Caco-2 (cell line): ENCODE results near the gene ARHGAP30. TPM values are rescaled to one million over a fixed set of nuclear protein-coding genes. Genes with fewer than 3 reads are reported as not detected.

Experiments used
- BruUV-seq: library from RNA; stranded (reverse); fragments of 400-500 nt; replicated peaks from 2 replicates; lab custom pipeline; 2021; lab: Mats Ljungman, UMichigan
- CTCF ChIA-PET: fragments of 300-600 bp; sonication (Branson Sonifier 250); formaldehyde crosslinking; loops from one replicate; lab custom pipeline; 2022; ENCODE audit warnings: antibody characterized with exemption; lab: Charles Lee
- POLR2A ChIA-PET: fragments of 300-600 bp; sonication (Branson Sonifier 250); formaldehyde crosslinking; loops from one replicate; lab custom pipeline; 2022; ENCODE audit warnings: antibody characterized with exemption; lab: Charles Lee
- DNase-seq, 2 experiments: peaks; one replicate each; pipeline versions ENCODE4 v3.0.0 to v3.0.0-alpha.2; 2020 to 2022
- H3K27me3 ChIP-seq: replicated peaks from 2 replicates; pipeline ENCODE4 v1.6.0; 2011; ENCODE audit warnings: low read length; ENCODE audit not compliant: control insufficient read depth, insufficient read depth
- H3K36me3 ChIP-seq: 2 replicates; pipeline ENCODE4 v1.5.1; 2011; ENCODE audit warnings: low read length; ENCODE audit not compliant: control insufficient read depth, insufficient read depth
- H3K4me1 ChIP-seq: fragments of 250-450 bp; sonication (Bioruptor Pico); 2 replicates; pipeline ENCODE4 v1.5.1; 2020; ENCODE audit warnings: mild to moderate bottlenecking
- H3K4me3 ChIP-seq: 2 replicates; pipeline ENCODE4 v1.5.1; 2011; ENCODE audit warnings: low read depth, mild to moderate bottlenecking, control low read depth, low read length
- H3K9me3 ChIP-seq: fragments of 250-450 bp; sonication (Bioruptor Pico); 2 replicates; pipeline ENCODE4 v1.5.1; 2020; ENCODE audit warnings: mild to moderate bottlenecking, moderate library complexity
- H3K27ac Mint-ChIP-seq: one replicate; pipeline ENCODE4 v1.8.0; 2022; ENCODE audit warnings: mixed read lengths; ENCODE audit not compliant: unreplicated experiment
- H3K27me3 Mint-ChIP-seq: one replicate; pipeline ENCODE4 v1.8.0; 2022; ENCODE audit warnings: mixed read lengths; ENCODE audit not compliant: insufficient read depth, unreplicated experiment
- H3K36me3 Mint-ChIP-seq: one replicate; pipeline ENCODE4 v1.8.0; 2022; ENCODE audit warnings: mild to moderate bottlenecking, mixed read lengths; ENCODE audit not compliant: insufficient read depth, unreplicated experiment
- H3K4me1 Mint-ChIP-seq: one replicate; pipeline ENCODE4 v1.8.0; 2022; ENCODE audit warnings: low read depth, mixed read lengths; ENCODE audit not compliant: unreplicated experiment
- H3K4me3 Mint-ChIP-seq: one replicate; pipeline ENCODE4 v1.8.0; 2022; ENCODE audit warnings: mild to moderate bottlenecking, moderate library complexity, mixed read lengths; ENCODE audit not compliant: unreplicated experiment
- H3K9me3 Mint-ChIP-seq: one replicate; pipeline ENCODE4 v1.8.0; 2022; ENCODE audit warnings: mixed read lengths; ENCODE audit not compliant: unreplicated experiment
- intact Hi-C: fragments of 100-400 bp; cut with micrococcal nuclease; formaldehyde crosslinking; loops from one replicate; pipeline ENCODE4 v1.10.0; 2022; ENCODE audit not compliant: unreplicated experiment
- total RNA-seq: library from RNA; stranded (reverse); gene quantifications from 2 replicates; pipeline ENCODE4 v1.2.3, GENCODE V29; 2022
- TF ChIP-seq, protein P1 (sequence below), 2 experiments: fragments of 200-600 bp in 1 of 2; IDR thresholded peaks; 1 replicate in 1 of 2; 2 replicates in 1 of 2; pipeline versions ENCODE4 v1.5.1 to v1.8.0; 2011 to 2022; ENCODE audit warnings: antibody characterized with exemption in 1 of 2, control low read depth in 1 of 2, inconsistent platforms in 1 of 2, low read depth in 1 of 2, low read length in 1 of 2, mild to moderate bottlenecking in 1 of 2, moderate library complexity in 1 of 2; ENCODE audit not compliant: insufficient read depth in 1 of 2, severe bottlenecking in 1 of 2, unreplicated experiment in 1 of 2

The ARHGAP30 gene
- total RNA-seq, 1 experiment from 2014 or later, result not detected

DNA sequence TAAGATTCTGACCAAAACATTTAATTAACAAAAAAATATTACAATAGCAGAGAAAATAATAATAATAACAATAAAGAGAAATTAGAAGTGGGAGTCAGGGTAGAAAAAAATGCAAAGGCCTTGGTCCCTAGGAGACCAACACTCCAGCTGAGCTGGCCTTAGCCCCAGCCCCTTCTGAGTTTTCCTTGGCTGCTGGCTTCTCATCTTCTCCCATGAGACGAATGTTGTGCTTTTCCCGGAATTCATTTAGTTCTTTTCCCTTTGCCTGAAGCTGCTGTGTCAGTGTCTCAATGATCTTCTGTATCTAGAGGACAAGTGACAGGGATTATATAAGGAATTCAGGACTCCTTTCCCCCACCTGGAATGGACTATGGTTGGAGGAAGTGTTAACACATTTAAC, 30.9 kb upstream of the ARHGAP30 start:
- intact Hi-C loops, result no loop called here
- no peaks in the 10 kb centered on the region for H3K27me3 Mint-ChIP-seq
- peaks cover 16% of the 10 kb centered on the region for H3K4me1 Mint-ChIP-seq
- H3K4me3 Mint-ChIP-seq, result no peak overlapping the region
- Histone ChIP-seq H3K4me3 (no peak overlapping the region), H3K4me1 (no peaks in the 10 kb centered on the region), H3K27me3 (no peaks in the 10 kb centered on the region), H3K36me3 (no peaks in the 10 kb centered on the region; the same call in 1 of the 2 replicates), H3K9me3 (no peaks in the 10 kb centered on the region)
- TF ChIP-seq, protein P1, sequence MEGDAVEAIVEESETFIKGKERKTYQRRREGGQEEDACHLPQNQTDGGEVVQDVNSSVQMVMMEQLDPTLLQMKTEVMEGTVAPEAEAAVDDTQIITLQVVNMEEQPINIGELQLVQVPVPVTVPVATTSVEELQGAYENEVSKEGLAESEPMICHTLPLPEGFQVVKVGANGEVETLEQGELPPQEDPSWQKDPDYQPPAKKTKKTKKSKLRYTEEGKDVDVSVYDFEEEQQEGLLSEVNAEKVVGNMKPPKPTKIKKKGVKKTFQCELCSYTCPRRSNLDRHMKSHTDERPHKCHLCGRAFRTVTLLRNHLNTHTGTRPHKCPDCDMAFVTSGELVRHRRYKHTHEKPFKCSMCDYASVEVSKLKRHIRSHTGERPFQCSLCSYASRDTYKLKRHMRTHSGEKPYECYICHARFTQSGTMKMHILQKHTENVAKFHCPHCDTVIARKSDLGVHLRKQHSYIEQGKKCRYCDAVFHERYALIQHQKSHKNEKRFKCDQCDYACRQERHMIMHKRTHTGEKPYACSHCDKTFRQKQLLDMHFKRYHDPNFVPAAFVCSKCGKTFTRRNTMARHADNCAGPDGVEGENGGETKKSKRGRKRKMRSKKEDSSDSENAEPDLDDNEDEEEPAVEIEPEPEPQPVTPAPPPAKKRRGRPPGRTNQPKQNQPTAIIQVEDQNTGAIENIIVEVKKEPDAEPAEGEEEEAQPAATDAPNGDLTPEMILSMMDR (IDR thresholded peaks at IDR 0.05; ENCODE audit: insufficient read depth in 1 of 2, low read depth in 1 of 2, low read length in 1 of 2, severe bottlenecking in 1 of 2, unreplicated experiment in 1 of 2), result no peak
- ChIA-PET POLR2A (no interaction called here), CTCF (no interaction called here)
- peaks cover 31% of the 10 kb centered on the region for H3K36me3 Mint-ChIP-seq
- no peak overlapping the region for H3K27ac Mint-ChIP-seq
- DNase-seq, result no peak
- no peaks in the 10 kb centered on the region for H3K9me3 Mint-ChIP-seq
- no TSS peak for BruUV-seq

DNA sequence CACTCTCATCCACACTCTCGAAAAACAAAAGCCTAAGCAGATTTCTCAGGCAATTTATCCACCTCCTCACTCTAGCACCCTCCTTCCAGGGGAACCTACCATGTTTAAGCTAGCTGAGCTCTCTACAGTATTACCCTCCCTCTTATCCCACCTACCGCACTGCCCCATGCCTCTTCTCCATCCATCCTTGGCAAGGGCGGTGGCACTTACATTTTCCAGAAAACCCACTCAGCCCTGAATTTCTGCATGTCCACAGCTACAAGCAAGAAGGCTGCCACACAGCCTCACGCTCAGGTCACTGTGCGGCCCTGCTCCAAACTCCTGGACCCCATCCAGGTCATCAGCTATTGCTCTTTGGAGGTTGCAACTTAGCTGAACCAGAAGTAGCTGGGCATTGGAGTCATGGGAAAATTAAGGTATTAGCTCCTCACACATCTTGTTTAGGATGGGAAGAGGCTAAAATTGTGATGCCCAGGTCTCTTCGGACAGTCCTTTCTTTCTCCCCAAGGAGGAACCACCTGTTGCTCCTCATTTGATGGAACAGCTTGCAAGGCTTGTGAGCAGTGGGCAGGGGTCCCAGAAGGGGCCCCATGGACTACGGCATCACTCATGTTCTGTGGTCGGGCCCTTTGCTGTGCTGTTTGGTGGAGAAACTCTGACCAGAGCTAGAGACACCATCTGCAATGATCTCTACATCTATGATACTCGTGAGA, 29.6 kb upstream of the ARHGAP30 start:
- Histone ChIP-seq H3K4me1 (no peaks in the 10 kb centered on the region), H3K9me3 (no peaks in the 10 kb centered on the region), H3K27me3 (no peaks in the 10 kb centered on the region), H3K36me3 (no peaks in the 10 kb centered on the region; the same call in 1 of the 2 replicates), H3K4me3 (peak overlapping the region; percentile 60)
- no TSS peak for BruUV-seq
- intact Hi-C loops, result loop anchor here (5.0 kb wide), 2 partner anchors 37 to 147 kb away; partner anchors contain the start of gene ITLN2
- H3K36me3 Mint-ChIP-seq, result peaks cover 31% of the 10 kb centered on the region
- peaks cover 16% of the 10 kb centered on the region for H3K4me1 Mint-ChIP-seq
- no peak for DNase-seq
- peak overlapping the region; percentile 6 for H3K27ac Mint-ChIP-seq
- ChIA-PET CTCF (interaction anchor here (0.7 to 3.9 kb wide), 4 partner anchors 18 to 101 kb away, joined by 3 to 32 read pairs (median 12); partner anchors contain the start of genes ARHGAP30, DEDD, NIT1 and PFDN2), POLR2A (interaction anchor here (1.0 to 1.5 kb wide), 3 partner anchors 34 to 78 kb away, joined by 3 to 7 read pairs (median 4); partner anchors contain the start of genes F11R and USF1)
- H3K9me3 Mint-ChIP-seq, result no peaks in the 10 kb centered on the region
- peak overlapping the region; percentile 70 for H3K4me3 Mint-ChIP-seq
- TF ChIP-seq, protein P1 (IDR thresholded peaks at IDR 0.05; ENCODE audit: insufficient read depth in 1 of 2, low read depth in 1 of 2, low read length in 1 of 2, severe bottlenecking in 1 of 2, unreplicated experiment in 1 of 2), result no peak
- H3K27me3 Mint-ChIP-seq, result no peaks in the 10 kb centered on the region

DNA sequence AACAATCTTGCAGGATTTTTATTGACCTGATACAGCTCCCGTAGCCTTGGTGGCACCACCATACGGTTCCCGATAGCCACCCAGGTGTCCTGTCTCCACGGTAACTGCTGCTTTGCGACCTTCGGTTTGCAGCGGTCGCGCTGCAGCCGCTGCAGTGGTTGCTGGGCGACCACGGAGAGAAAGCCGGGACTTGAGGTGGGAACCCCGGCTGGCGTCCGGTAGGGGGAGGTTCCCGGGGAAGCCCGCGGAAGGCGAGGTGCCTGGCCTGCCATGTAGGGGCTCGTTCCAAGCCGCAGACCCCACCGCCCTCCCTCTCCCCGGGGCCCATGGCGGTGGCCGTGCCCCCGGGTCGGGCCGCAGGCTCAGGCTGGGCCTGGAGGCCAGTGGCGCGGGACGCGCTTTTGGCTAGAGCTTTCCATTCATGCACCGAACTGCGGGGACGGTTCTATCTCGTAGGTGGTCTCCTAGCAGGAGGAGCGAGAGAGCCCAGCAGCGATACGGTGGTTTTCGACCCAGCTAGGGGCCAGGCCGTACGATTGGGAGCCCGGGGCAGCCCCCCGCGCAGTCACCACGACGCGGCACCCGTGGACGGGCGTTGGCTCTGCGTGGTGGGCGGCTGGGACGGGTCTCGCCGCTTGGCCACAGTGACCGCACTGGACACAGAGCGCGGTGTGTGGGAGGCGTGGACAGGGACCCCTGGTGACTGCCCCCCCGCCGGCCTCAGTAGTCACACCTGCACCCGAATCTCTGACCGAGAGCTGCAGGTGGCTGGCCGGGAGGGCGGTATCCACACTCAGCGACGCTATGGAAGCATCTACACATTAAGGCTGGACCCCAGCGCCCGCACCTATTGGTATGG, 28.7 kb upstream of the ARHGAP30 start, which contains the start of gene KLHDC9:
TSS of gene KLHDC9 (plus strand) at position 152 of the 859 bp plus-strand sequence. CDS start at position 327, 175 bp downstream.
- ChIA-PET CTCF (interaction anchor here (0.6 to 3.9 kb wide), 16 partner anchors 13 to 147 kb away, joined by 3 to 32 read pairs (median 4); partner anchors contain the start of genes ARHGAP30, DEDD, F11R and NIT1), POLR2A (interaction anchor here (0.6 to 1.5 kb wide), 4 partner anchors 35 to 135 kb away, joined by 3 to 6 read pairs (median 4); partner anchors contain the start of genes F11R and USF1)
- Histone ChIP-seq H3K9me3 (no peaks in the 10 kb centered on the region), H3K4me1 (no peaks in the 10 kb centered on the region), H3K36me3 (no peaks in the 10 kb centered on the region; the same call in 1 of the 2 replicates), H3K27me3 (no peaks in the 10 kb centered on the region), H3K4me3 (peak within 1 kb of the TSS; percentile 60)
- Mint-ChIP-seq H3K36me3 (peaks cover 31% of the 10 kb centered on the region), H3K27me3 (no peaks in the 10 kb centered on the region), H3K4me1 (peaks cover 16% of the 10 kb centered on the region), H3K4me3 (peak within 1 kb of the TSS; percentile 70), H3K27ac (peak within 1 kb of the TSS; percentile 82), H3K9me3 (no peaks in the 10 kb centered on the region)
- intact Hi-C loops, result loop anchor here (1.0 to 5.0 kb wide), 6 partner anchors 26 to 146 kb away; partner anchors contain the start of genes ITLN2 and USF1
- TF ChIP-seq, protein P1 (IDR thresholded peaks at IDR 0.05; ENCODE audit: insufficient read depth in 1 of 2, low read depth in 1 of 2, low read length in 1 of 2, severe bottlenecking in 1 of 2, unreplicated experiment in 1 of 2), result peak in 1 of 2 experiments; percentile 26
- no TSS peak for BruUV-seq
- DNase-seq, result peak; percentile 88 to 92
